Uterus (tissue), 4 donors: ENCODE data around the gene SLC6A18. TPM values are rescaled to one million over a fixed set of nuclear protein-coding genes. Genes with fewer than 3 reads are reported as not detected.

Source experiments
- DNase-seq, 2 donors: peaks; one replicate each; pipeline ENCODE4 v3.0.0-alpha.2; 2019 to 2020
- H3K27ac ChIP-seq, 2 donors: fragments of 200-600 bp; sonication (generic); 1 replicate in 1 of 2; 2 replicates in 1 of 2; pipeline ENCODE4 v1.5.1; 2016 to 2018
- H3K27me3 ChIP-seq, 2 donors: fragments of 200-600 bp; sonication (generic); one replicate each; pipeline ENCODE4 v1.5.1; 2018 to 2019; ENCODE audit warnings: control low read depth in 1 of 2
- H3K36me3 ChIP-seq, 2 donors: fragments of 200-600 bp; sonication (generic); one replicate each; pipeline ENCODE4 v1.5.1; 2019; ENCODE audit warnings: control low read depth in 1 of 2
- H3K4me1 ChIP-seq, 2 donors: fragments of 200-600 bp; sonication (generic); one replicate each; pipeline ENCODE4 v1.5.1; 2018 to 2019; ENCODE audit warnings: control low read depth in 1 of 2
- H3K4me3 ChIP-seq, 2 donors: fragments of 200-600 bp; sonication (generic); 1 replicate in 1 of 2; 2 replicates in 1 of 2; pipeline ENCODE4 v1.5.1; 2018 to 2019; ENCODE audit warnings: mild to moderate bottlenecking in 1 of 2
- H3K9me3 ChIP-seq, 2 donors: fragments of 200-600 bp; sonication (generic); one replicate each; pipeline ENCODE4 v1.5.1; 2019; ENCODE audit warnings: control low read depth in 1 of 2
- POLR2A ChIP-seq, 2 donors: fragments of 450-650 bp; IDR thresholded peaks; one replicate each; pipeline ENCODE4 v1.6.1; 2016; ENCODE audit warnings: antibody characterized with exemption in 2 of 2, mild to moderate bottlenecking in 1 of 2, moderate library complexity in 1 of 2
- intact Hi-C: fragments of 100-400 bp; cut with DNase I; formaldehyde crosslinking; loops from one replicate; pipeline ENCODE4 v1.15.1; 2023; ENCODE audit warnings: low total_unique reads
- total RNA-seq, 4 donors: library from RNA; depleted of rRNA in 3 of 4; stranded (reverse); fragments of >200 nt in 3 of 4; gene quantifications; one replicate each; pipeline versions ENCODE4 v1.1.0 to v1.2.4, GENCODE V29; 2014 to 2023
- TF ChIP-seq, protein P1 (sequence below), 4 experiments: fragments of 200-600 bp in 2 of 4; fragments of 450-650 bp in 2 of 4; sonication (generic) in 2 of 4; IDR thresholded peaks; one replicate each; pipeline ENCODE4 v1.5.1; 2016 to 2019; ENCODE audit warnings: antibody characterized with exemption in 4 of 4, mild to moderate bottlenecking in 2 of 4, moderate library complexity in 1 of 4
- donor health status: DM: yes; HTN: yes; CAD: no.

SLC6A18 gene
- total RNA-seq, 4 donors from 2014 or later = not detected

DNA sequence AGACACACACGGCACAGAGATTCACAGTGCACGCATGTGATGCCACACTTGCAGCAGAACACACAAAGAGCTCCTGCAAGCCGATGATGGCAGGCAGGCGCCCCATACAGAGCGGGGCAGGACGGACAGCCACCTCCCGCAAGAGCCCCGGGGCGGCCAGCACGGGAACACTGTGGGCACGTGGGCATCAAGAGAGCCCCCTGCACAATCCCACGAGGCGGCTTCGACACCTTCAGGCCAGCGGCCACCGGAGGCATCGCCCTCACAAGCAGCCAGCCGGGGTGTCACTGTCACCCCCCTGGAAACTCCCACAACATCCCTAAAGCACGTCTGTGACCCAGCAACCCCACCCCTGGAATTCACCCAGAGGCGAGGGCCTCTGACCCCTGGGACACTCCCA, 51.7 kb downstream of the SLC6A18 start:
- H3K27me3 ChIP-seq = no peaks in the 10 kb centered on the region
- H3K9me3 ChIP-seq = no peaks in the 10 kb centered on the region
- intact Hi-C loops = no loop called here
- no peak for TF ChIP-seq POLR2A (IDR thresholded peaks at IDR 0.05)
- TF ChIP-seq, protein P1, sequence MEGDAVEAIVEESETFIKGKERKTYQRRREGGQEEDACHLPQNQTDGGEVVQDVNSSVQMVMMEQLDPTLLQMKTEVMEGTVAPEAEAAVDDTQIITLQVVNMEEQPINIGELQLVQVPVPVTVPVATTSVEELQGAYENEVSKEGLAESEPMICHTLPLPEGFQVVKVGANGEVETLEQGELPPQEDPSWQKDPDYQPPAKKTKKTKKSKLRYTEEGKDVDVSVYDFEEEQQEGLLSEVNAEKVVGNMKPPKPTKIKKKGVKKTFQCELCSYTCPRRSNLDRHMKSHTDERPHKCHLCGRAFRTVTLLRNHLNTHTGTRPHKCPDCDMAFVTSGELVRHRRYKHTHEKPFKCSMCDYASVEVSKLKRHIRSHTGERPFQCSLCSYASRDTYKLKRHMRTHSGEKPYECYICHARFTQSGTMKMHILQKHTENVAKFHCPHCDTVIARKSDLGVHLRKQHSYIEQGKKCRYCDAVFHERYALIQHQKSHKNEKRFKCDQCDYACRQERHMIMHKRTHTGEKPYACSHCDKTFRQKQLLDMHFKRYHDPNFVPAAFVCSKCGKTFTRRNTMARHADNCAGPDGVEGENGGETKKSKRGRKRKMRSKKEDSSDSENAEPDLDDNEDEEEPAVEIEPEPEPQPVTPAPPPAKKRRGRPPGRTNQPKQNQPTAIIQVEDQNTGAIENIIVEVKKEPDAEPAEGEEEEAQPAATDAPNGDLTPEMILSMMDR (IDR thresholded peaks at IDR 0.05) = no peak
- H3K27ac ChIP-seq = no peak overlapping the region
- H3K4me1 ChIP-seq = no peaks in the 10 kb centered on the region
- no peak overlapping the region for H3K4me3 ChIP-seq
- DNase-seq = no peak
- no peaks in the 10 kb centered on the region for H3K36me3 ChIP-seq

DNA sequence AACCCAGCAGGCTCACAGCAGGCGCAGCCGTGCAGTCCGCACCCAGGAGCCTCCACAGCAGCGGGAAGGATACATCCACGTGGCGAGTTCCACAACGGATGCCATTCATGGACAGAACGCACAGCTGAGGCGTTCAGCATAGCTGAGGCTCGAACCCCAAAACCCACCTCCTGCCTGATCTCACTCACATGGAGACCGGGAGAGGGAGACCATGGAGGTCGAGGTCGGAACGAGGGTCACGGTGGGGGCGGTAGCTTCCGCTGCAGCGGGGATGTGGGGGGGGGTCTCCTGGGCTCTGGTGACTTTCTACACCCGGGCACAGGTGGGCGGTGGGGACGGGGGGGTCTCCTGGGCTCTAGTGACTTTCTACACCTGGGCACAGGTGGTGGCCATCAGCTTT, 52.1 kb downstream of the SLC6A18 start:
- H3K27me3 ChIP-seq = no peaks in the 10 kb centered on the region
- intact Hi-C loops = no loop called here
- no peak for DNase-seq
- no peaks in the 10 kb centered on the region for H3K9me3 ChIP-seq
- H3K27ac ChIP-seq = no peak overlapping the region
- H3K36me3 ChIP-seq = no peaks in the 10 kb centered on the region
- H3K4me1 ChIP-seq = no peaks in the 10 kb centered on the region
- no peak overlapping the region for H3K4me3 ChIP-seq
- TF ChIP-seq POLR2A (IDR thresholded peaks at IDR 0.05) = no peak
- TF ChIP-seq, protein P1 (IDR thresholded peaks at IDR 0.05) = no peak

GRCh38 chr5:1277781-1278180, 52.6 kb downstream of the SLC6A18 start:
- no peak overlapping the region for H3K27ac ChIP-seq
- H3K9me3 ChIP-seq = no peaks in the 10 kb centered on the region
- TF ChIP-seq POLR2A (IDR thresholded peaks at IDR 0.05) = no peak
- TF ChIP-seq, protein P1 (IDR thresholded peaks at IDR 0.05) = no peak
- H3K27me3 ChIP-seq = no peaks in the 10 kb centered on the region
- intact Hi-C loops = no loop called here
- H3K4me3 ChIP-seq = no peak overlapping the region
- no peak for DNase-seq
- no peaks in the 10 kb centered on the region for H3K4me1 ChIP-seq
- H3K36me3 ChIP-seq = no peaks in the 10 kb centered on the region

DNA sequence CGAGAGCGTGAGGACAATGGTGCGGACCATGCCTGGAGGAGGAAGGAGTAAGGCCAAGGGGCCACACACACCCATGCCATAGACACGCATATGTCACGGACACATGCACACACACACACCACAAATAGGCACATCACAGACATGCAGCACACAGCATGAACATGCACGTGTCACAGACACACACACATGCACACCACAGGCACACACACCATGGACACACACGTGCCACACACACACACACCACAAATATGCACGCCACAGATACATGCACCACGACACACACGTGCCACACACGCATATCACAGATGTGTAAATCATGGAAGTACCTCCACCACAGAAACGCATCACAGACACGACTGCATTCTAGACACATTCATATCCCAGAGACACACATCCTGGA, 53.0 kb downstream of the SLC6A18 start:
- H3K4me3 ChIP-seq = no peak overlapping the region
- H3K27ac ChIP-seq = no peak overlapping the region
- no peaks in the 10 kb centered on the region for H3K27me3 ChIP-seq
- no peaks in the 10 kb centered on the region for H3K9me3 ChIP-seq
- H3K36me3 ChIP-seq = no peaks in the 10 kb centered on the region
- intact Hi-C loops = no loop called here
- DNase-seq = no peak
- H3K4me1 ChIP-seq = no peaks in the 10 kb centered on the region
- no peak for TF ChIP-seq POLR2A (IDR thresholded peaks at IDR 0.05)
- TF ChIP-seq, protein P1 (IDR thresholded peaks at IDR 0.05) = no peak

GRCh38 chr5:1278656-1279442, 53.7 kb downstream of the SLC6A18 start:
- Histone ChIP-seq H3K36me3 (no peaks in the 10 kb centered on the region), H3K4me1 (no peaks in the 10 kb centered on the region), H3K27me3 (no peaks in the 10 kb centered on the region), H3K9me3 (no peaks in the 10 kb centered on the region), H3K4me3 (no peak overlapping the region), H3K27ac (no peak overlapping the region)
- intact Hi-C loops = no loop called here
- TF ChIP-seq, protein P1 (IDR thresholded peaks at IDR 0.05) = no peak
- no peak for TF ChIP-seq POLR2A (IDR thresholded peaks at IDR 0.05)
- no peak for DNase-seq
